Measurements from ENCODE around the gene NPW. TPM values are rescaled to one million over a fixed set of nuclear protein-coding genes. Genes with fewer than 3 reads are reported as not detected.

NPW gene
- total RNA-seq, 1 experiment from 2014 or later, result 7.1 TPM

GRCh38 chr16:1997494-1998359, 21.9 kb upstream of the NPW start:
- Mint-ChIP-seq H3K27ac (peak overlapping the region in 1 of 3 experiments; percentile 15; a peak in 1 of 7 replicates), H3K4me3 (no peak overlapping the region), H3K27me3 (ENCODE audit: low read depth) (peaks cover 7% of the 10 kb centered on the region; the same call in 1 of the 2 replicates), H3K4me1 (no peaks in the 10 kb centered on the region), H3K36me3 (ENCODE audit: insufficient read depth in 1 of 3, low read depth in 3 of 3) (peaks cover 18 to 48% (median 44%) of the 10 kb centered on the region in 3 experiments), H3K9me3 (no peaks in the 10 kb centered on the region)
- no peak overlapping the region for H2AK5ac ChIP-seq (ENCODE audit: insufficient read length, low read length)
- H3K14ac ChIP-seq (ENCODE audit: insufficient read depth, low read length), result no peak overlapping the region
- no peak overlapping the region for H3K56ac ChIP-seq (ENCODE audit: insufficient read length, low read depth, low read length)
- no peak for DNase-seq
- no peak overlapping the region for H2BK120ac ChIP-seq (ENCODE audit: low read depth, low read length, poor library complexity, severe bottlenecking)
- no peak overlapping the region for H3T11ph ChIP-seq (ENCODE audit: low read length)
- no peak overlapping the region for H3K18ac ChIP-seq (ENCODE audit: insufficient read length, low read depth, low read length)
- no peak overlapping the region for H2BK15ac ChIP-seq (ENCODE audit: low read depth, low read length)
- no peaks in the 10 kb centered on the region for H3K79me1 ChIP-seq (ENCODE audit: insufficient read depth, low read depth, low read length, poor library complexity, severe bottlenecking)
- no peaks in the 10 kb centered on the region for H3K27me3 ChIP-seq (ENCODE audit: insufficient read depth, low read length)
- H4K91ac ChIP-seq (ENCODE audit: insufficient read length, low read depth, low read length), result no peak overlapping the region
- H3K23ac ChIP-seq (ENCODE audit: insufficient read length, low read depth, low read length), result no peak overlapping the region
- H3K4ac ChIP-seq (ENCODE audit: low read depth, low read length), result no peak overlapping the region
- no peak overlapping the region for H2AFZ ChIP-seq (ENCODE audit: low read length)
- H2BK5ac ChIP-seq (ENCODE audit: insufficient read length, low read length), result no peak overlapping the region
- no peak overlapping the region for H4K8ac ChIP-seq (replicated peaks; ENCODE audit: insufficient read length, low read depth, low read length)
- H3K4me2 ChIP-seq (ENCODE audit: insufficient read depth, insufficient read length, low read length), result no peak overlapping the region
- no CpG with 5 or more reads among the region's 26 CpGs for WGBS (ENCODE audit: extremely low coverage, insufficient read length, low lambda C conversion rate)
- no peaks in the 10 kb centered on the region for H3K4me1 ChIP-seq (ENCODE audit: insufficient read depth, low read length)
- no peak overlapping the region for H2BK12ac ChIP-seq (ENCODE audit: insufficient read length, low read depth, low read length)
- no peaks in the 10 kb centered on the region for H4K20me1 ChIP-seq (ENCODE audit: control insufficient read depth, insufficient read depth, insufficient read length)
- H3K27ac ChIP-seq (ENCODE audit: insufficient read length, low read depth, low read length), result no peak overlapping the region
- no peak overlapping the region for H2BK20ac ChIP-seq (ENCODE audit: low read depth, low read length, poor library complexity, severe bottlenecking)
- H3K23me2 ChIP-seq (ENCODE audit: insufficient read length, low read depth, low read length, poor library complexity, severe bottlenecking), result no peaks in the 10 kb centered on the region
- no peaks in the 10 kb centered on the region for H3K9me3 ChIP-seq (ENCODE audit: control insufficient read depth, low read depth, low read length)
- H4K5ac ChIP-seq (ENCODE audit: insufficient read length, low read depth, low read length), result no peak overlapping the region
- no peak overlapping the region for H3K9ac ChIP-seq (ENCODE audit: extremely low read depth, insufficient read length, low read length)
- H3K79me2 ChIP-seq (ENCODE audit: insufficient read depth, low read length), result no peaks in the 10 kb centered on the region
- TF ChIP-seq CTCF (conservative IDR thresholded peaks at IDR 0.05), result no peak

All from H9 (cell line).